PC-9 (cell line): Measurements from ENCODE around the gene ARNT2. TPM values are rescaled to one million over a fixed set of nuclear protein-coding genes. Genes with fewer than 3 reads are reported as not detected.

Source experiments
- BruUV-seq: library from RNA; stranded (reverse); fragments of 400-500 nt; replicated peaks from 2 replicates; lab custom pipeline; 2021; lab: Mats Ljungman, UMichigan
- CTCF ChIA-PET: fragments of 300-600 bp; sonication (Branson Sonifier 250); formaldehyde crosslinking; loops from one replicate; lab custom pipeline; 2022; ENCODE audit warnings: antibody characterized with exemption; lab: Charles Lee
- POLR2A ChIA-PET: fragments of 300-600 bp; sonication (Branson Sonifier 250); formaldehyde crosslinking; loops from one replicate; lab custom pipeline; 2022; ENCODE audit warnings: antibody characterized with exemption; ENCODE audit not compliant: unreplicated experiment; lab: Charles Lee
- DNase-seq, 2 experiments: peaks; one replicate each; pipeline versions ENCODE4 v3.0.0 to v3.0.0-alpha.2; 2015 to 2022; ENCODE audit warnings: mixed read lengths in 1 of 2
- H2AFZ ChIP-seq: fragments of 200-600 bp; sonication (generic); 2 replicates; pipeline ENCODE4 v1.8.1; 2017; ENCODE audit warnings: antibody characterized with exemption
- H3F3A ChIP-seq: fragments of 200-600 bp; sonication (generic); 2 replicates; pipeline ENCODE4 v1.8.1; 2017; ENCODE audit warnings: antibody characterized with exemption, mild to moderate bottlenecking, low read depth; ENCODE audit not compliant: insufficient read depth
- H3K27ac ChIP-seq: fragments of 200-600 bp; sonication (generic); 2 replicates; pipeline ENCODE4 v1.6.1; 2016; ENCODE audit warnings: mixed run types
- H3K27me3 ChIP-seq: fragments of 200-600 bp; sonication (generic); 2 replicates; pipeline ENCODE4 v1.6.1; 2016; ENCODE audit warnings: low read depth, mixed run types; ENCODE audit not compliant: insufficient read depth
- H3K36me3 ChIP-seq: fragments of 200-600 bp; sonication (generic); 2 replicates; pipeline ENCODE4 v1.6.1; 2016; ENCODE audit warnings: low read depth, mixed run types
- H3K4me1 ChIP-seq: fragments of 200-600 bp; sonication (generic); replicated peaks from 2 replicates; pipeline ENCODE4 v1.6.1; 2016; ENCODE audit warnings: mixed run types; ENCODE audit not compliant: insufficient read depth
- H3K4me2 ChIP-seq: fragments of 200-600 bp; sonication (generic); 2 replicates; pipeline ENCODE4 v1.6.1; 2017; ENCODE audit warnings: mixed run types
- H3K4me3 ChIP-seq: fragments of 200-600 bp; sonication (generic); 2 replicates; pipeline ENCODE4 v1.6.1; 2016; ENCODE audit warnings: mixed run types
- H3K79me2 ChIP-seq: fragments of 200-600 bp; sonication (generic); 2 replicates; pipeline ENCODE4 v1.6.1; 2017; ENCODE audit warnings: low read depth, mixed run types
- H3K9me2 ChIP-seq: fragments of 200-600 bp; sonication (generic); 2 replicates; pipeline ENCODE4 v1.8.1; 2017; ENCODE audit warnings: mild to moderate bottlenecking; ENCODE audit not compliant: insufficient read depth
- H3K9me3 ChIP-seq: fragments of 200-600 bp; sonication (generic); 2 replicates; pipeline ENCODE4 v1.8.1; 2016; ENCODE audit warnings: low read depth; ENCODE audit not compliant: insufficient read depth
- H4K20me1 ChIP-seq: fragments of 200-600 bp; sonication (generic); 2 replicates; pipeline ENCODE4 v1.8.1; 2017; ENCODE audit not compliant: insufficient read depth
- CTCF ChIP-seq: fragments of 200-600 bp; sonication (generic); conservative IDR thresholded peaks from 2 replicates; pipeline ENCODE4 v1.6.1; 2017; ENCODE audit warnings: mixed run types, antibody characterized with exemption, mild to moderate bottlenecking, moderate library complexity
- EZH2 ChIP-seq: fragments of 200-600 bp; sonication (generic); IDR thresholded peaks from 2 replicates; pipeline ENCODE4 v1.8.0; 2017; ENCODE audit warnings: antibody characterized with exemption, low read depth
- intact Hi-C: fragments of 100-400 bp; cut with micrococcal nuclease; formaldehyde crosslinking; loops from one replicate; pipeline ENCODE4 v1.10.0; 2022; ENCODE audit not compliant: unreplicated experiment
- total RNA-seq: library from RNA; stranded (reverse); gene quantifications from 2 replicates; pipeline ENCODE4 v1.2.3, GENCODE V29; 2021

Gene ARNT2
- total RNA-seq, 1 experiment from 2014 or later = 4.3 TPM

- ChIA-PET CTCF (no interaction called here), POLR2A (no interaction called here)
- Histone ChIP-seq H3K36me3 (no peaks in the 10 kb centered on the region), H3K79me2 (no peaks in the 10 kb centered on the region), H3K4me2 (no peak overlapping the region), H3F3A (peaks cover 17% of the 10 kb centered on the region), H2AFZ (no peak overlapping the region), H3K9me2 (no peaks in the 10 kb centered on the region), H3K9me3 (no peaks in the 10 kb centered on the region), H4K20me1 (no peaks in the 10 kb centered on the region), H3K27me3 (no peaks in the 10 kb centered on the region), H3K4me1 (peaks cover 20% of the 10 kb centered on the region), H3K4me3 (no peak overlapping the region), H3K27ac (no peak overlapping the region)
- no TSS peak for BruUV-seq
- intact Hi-C loops = no loop called here
- no peak for DNase-seq
- TF ChIP-seq EZH2 = no peak
- no peak for TF ChIP-seq CTCF
These were observed 22.1 kb downstream of the ARNT2 start for GRCh38 chr15:80426316-80426715.

GRCh38 chr15:80429964-80430363, 25.8 kb downstream of the ARNT2 start:
- CTCF ChIA-PET = no interaction called here
- H3K79me2 ChIP-seq = no peaks in the 10 kb centered on the region
- TF ChIP-seq EZH2 = no peak
- no peak for TF ChIP-seq CTCF

GRCh38 chr15:80431635-80432344, 27.6 kb downstream of the ARNT2 start:
- intact Hi-C loops = no loop called here
- TF ChIP-seq EZH2 (no peak), CTCF (no peak)
- H3K4me1 ChIP-seq = peaks cover 10% of the 10 kb centered on the region
- H4K20me1 ChIP-seq = no peaks in the 10 kb centered on the region
- no TSS peak for BruUV-seq
- H2AFZ ChIP-seq = no peak overlapping the region
- H3K9me3 ChIP-seq = no peaks in the 10 kb centered on the region
- H3K27ac ChIP-seq = no peak overlapping the region
- no peaks in the 10 kb centered on the region for H3K36me3 ChIP-seq
- POLR2A ChIA-PET = no interaction called here
- no peak for DNase-seq
- no peaks in the 10 kb centered on the region for H3K9me2 ChIP-seq
- H3K4me3 ChIP-seq = no peak overlapping the region
- H3K27me3 ChIP-seq = no peaks in the 10 kb centered on the region
- peaks cover 10% of the 10 kb centered on the region for H3F3A ChIP-seq
- H3K4me2 ChIP-seq = no peak overlapping the region
- H3K79me2 ChIP-seq = no peaks in the 10 kb centered on the region
- CTCF ChIA-PET = no interaction called here

More at GRCh38 chr15:80429964-80430363, 25.8 kb downstream of the ARNT2 start:
- H3K27me3 ChIP-seq = no peaks in the 10 kb centered on the region
- POLR2A ChIA-PET = no interaction called here
- no peak overlapping the region for H3K4me2 ChIP-seq
- no peaks in the 10 kb centered on the region for H4K20me1 ChIP-seq
- no peak overlapping the region for H3K4me3 ChIP-seq
- DNase-seq = no peak
- no peaks in the 10 kb centered on the region for H3K36me3 ChIP-seq
- H3K9me3 ChIP-seq = no peaks in the 10 kb centered on the region
- H3K27ac ChIP-seq = no peak overlapping the region
- no peaks in the 10 kb centered on the region for H3K9me2 ChIP-seq
- no TSS peak for BruUV-seq
- intact Hi-C loops = no loop called here
- peaks cover 1% of the 10 kb centered on the region for H3F3A ChIP-seq
- peaks cover 3% of the 10 kb centered on the region for H3K4me1 ChIP-seq
- no peak overlapping the region for H2AFZ ChIP-seq
